ENCODE measurements around the gene VOPP1.

DNA sequence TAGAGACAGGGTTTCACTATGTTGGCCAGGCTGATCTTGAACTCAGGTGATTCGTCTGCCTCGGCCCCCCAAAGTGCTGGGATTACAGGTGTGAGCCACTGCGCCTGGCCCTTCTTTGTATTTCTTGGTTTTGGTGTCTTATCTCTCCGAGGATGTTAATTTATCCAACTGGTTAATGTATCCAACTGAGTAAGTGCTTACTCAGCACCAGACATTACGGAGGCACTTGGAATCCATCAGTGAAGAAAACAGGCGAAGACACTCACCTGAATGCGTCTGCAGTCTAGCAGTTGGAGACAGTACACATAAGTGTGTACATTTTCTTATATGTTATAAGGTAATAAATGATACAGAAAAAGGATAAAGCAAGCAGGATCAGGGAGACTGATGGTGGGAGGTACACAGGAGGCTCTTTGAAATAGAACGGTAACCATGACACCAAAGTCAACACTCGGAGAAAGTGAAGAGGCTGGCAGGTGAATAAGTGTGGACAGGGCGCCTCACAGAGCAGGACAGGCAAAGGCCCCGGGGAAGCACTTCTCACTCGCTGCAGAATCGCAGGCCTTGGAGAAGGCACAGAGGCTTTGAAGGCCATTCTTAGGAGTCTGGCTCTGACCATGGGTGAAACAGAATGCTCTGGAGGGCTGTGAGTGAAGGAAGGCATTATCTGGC lies 134.1 kb downstream of the VOPP1 start:
- TF ChIP-seq, protein P1, sequence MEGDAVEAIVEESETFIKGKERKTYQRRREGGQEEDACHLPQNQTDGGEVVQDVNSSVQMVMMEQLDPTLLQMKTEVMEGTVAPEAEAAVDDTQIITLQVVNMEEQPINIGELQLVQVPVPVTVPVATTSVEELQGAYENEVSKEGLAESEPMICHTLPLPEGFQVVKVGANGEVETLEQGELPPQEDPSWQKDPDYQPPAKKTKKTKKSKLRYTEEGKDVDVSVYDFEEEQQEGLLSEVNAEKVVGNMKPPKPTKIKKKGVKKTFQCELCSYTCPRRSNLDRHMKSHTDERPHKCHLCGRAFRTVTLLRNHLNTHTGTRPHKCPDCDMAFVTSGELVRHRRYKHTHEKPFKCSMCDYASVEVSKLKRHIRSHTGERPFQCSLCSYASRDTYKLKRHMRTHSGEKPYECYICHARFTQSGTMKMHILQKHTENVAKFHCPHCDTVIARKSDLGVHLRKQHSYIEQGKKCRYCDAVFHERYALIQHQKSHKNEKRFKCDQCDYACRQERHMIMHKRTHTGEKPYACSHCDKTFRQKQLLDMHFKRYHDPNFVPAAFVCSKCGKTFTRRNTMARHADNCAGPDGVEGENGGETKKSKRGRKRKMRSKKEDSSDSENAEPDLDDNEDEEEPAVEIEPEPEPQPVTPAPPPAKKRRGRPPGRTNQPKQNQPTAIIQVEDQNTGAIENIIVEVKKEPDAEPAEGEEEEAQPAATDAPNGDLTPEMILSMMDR (conservative IDR thresholded peaks at IDR 0.05 in 1 of 2, IDR thresholded peaks at IDR 0.05 in 1 of 2; ENCODE audit: low read depth in 1 of 2, low read length in 2 of 2), result no peak
- no peak for TF ChIP-seq EZH2 (IDR thresholded peaks at IDR 0.05; ENCODE audit: low read length, missing control alignments)
